GM21717 (cell line): ENCODE results near the gene ACER2.
"Not testable (repeated sequence)": the region's sequence is repeated elsewhere in the genome, so short reads cannot be mapped to it uniquely, and the experiment has no call there.

ENCODE experiments used
- ATAC-seq: cut with Tn5 transposase; IDR thresholded peaks from one replicate; pipeline ENCODE4 v1.9.1; 2021; ENCODE audit warnings: mild to moderate bottlenecking, moderate library complexity; ENCODE audit not compliant: unreplicated experiment

Gene ACER2

GRCh38 chr9:19408693-19409400, at the start of gene ACER2:
Gene ACER2, plus strand, starts transcription at chr9:19409009. Its CDS starts 76 bp downstream, at chr9:19409085.
- peak; percentile 96 for ATAC-seq

- no peak for ATAC-seq
These were observed 39.7 kb upstream of the ACER2 start for GRCh38 chr9:19369107-19369506.

- ATAC-seq, result no peak
These were observed 36.9 kb upstream of the ACER2 start for GRCh38 chr9:19371942-19372341.

GRCh38 chr9:19372567-19372966, 36.2 kb upstream of the ACER2 start:
- ATAC-seq, result no peak

GRCh38 chr9:19373527-19373926, 35.3 kb upstream of the ACER2 start:
- ATAC-seq, result no peak

- ATAC-seq, result no peak
These were observed 33.3 kb upstream of the ACER2 start for GRCh38 chr9:19375538-19375937.

- ATAC-seq, result no peak
These were observed 31.9 kb upstream of the ACER2 start for GRCh38 chr9:19376931-19377330.

- no peak for ATAC-seq
These were observed 30.6 kb upstream of the ACER2 start for GRCh38 chr9:19378164-19378563.

- ATAC-seq, result no peak
These were observed 30.2 kb upstream of the ACER2 start for GRCh38 chr9:19378647-19379046.

- ATAC-seq, result no peak
These were observed 29.5 kb upstream of the ACER2 start for GRCh38 chr9:19379283-19379682.

GRCh38 chr9:19379697-19380046, 29.1 kb upstream of the ACER2 start:
- peak; percentile 46 for ATAC-seq

GRCh38 chr9:19380826-19381075, 28.1 kb upstream of the ACER2 start:
- ATAC-seq, result no peak

GRCh38 chr9:19381656-19382055, 27.2 kb upstream of the ACER2 start:
- no peak for ATAC-seq

GRCh38 chr9:19385212-19385611, 23.6 kb upstream of the ACER2 start:
- not testable (repeated sequence) for ATAC-seq

- no peak for ATAC-seq
These were observed 22.9 kb upstream of the ACER2 start for GRCh38 chr9:19385786-19386501.

GRCh38 chr9:19386502-19387044, 22.2 kb upstream of the ACER2 start:
- no peak for ATAC-seq

GRCh38 chr9:19387317-19387716, 21.5 kb upstream of the ACER2 start:
- no peak for ATAC-seq

- ATAC-seq, result not testable (repeated sequence)
These were observed 19.3 kb upstream of the ACER2 start for GRCh38 chr9:19389539-19389938.

- ATAC-seq, result no peak
These were observed 11.0 kb upstream of the ACER2 start for GRCh38 chr9:19397845-19398244.

- ATAC-seq, result not testable (repeated sequence)
These were observed 5.6 kb upstream of the ACER2 start for GRCh38 chr9:19403231-19403630.

- ATAC-seq, result no peak
These were observed 4.3 kb upstream of the ACER2 start for GRCh38 chr9:19404283-19405075.

- ATAC-seq, result no peak
These were observed 3.0 kb upstream of the ACER2 start for GRCh38 chr9:19405771-19406170.
